K562 (cell line): ENCODE measurements around the gene PRDX3. TPM values are rescaled to one million over a fixed set of nuclear protein-coding genes. Genes with fewer than 3 reads are reported as not detected.

Source experiments
- ATAC-seq: fragments of 200-7000 bp; cut with Tn5 transposase; 3 replicates; pipeline ENCODE4 v1.9.1; 2020; ENCODE audit warnings: moderate library complexity
- BruUV-seq: library from RNA; stranded (reverse); fragments of 400-500 nt; replicated peaks from 2 replicates; lab custom pipeline; 2021; lab: Mats Ljungman, UMichigan
- CTCF ChIA-PET: fragments of 300-600 bp; formaldehyde crosslinking; extraction: SDS; loops from one replicate; lab custom pipeline; 2021; ENCODE audit warnings: low intra/inter-chr PET ratio; lab: Yijun Ruan, JAX
- POLR2A ChIA-PET: fragments of 300-600, 350-650 bp; sonication (Branson Sonifier 250); formaldehyde crosslinking; extraction: SDS; loops from one replicate; lab custom pipeline; 2021; ENCODE audit warnings: antibody characterized with exemption, inconsistent platforms; lab: Yijun Ruan, JAX
- DNase-seq, 4 experiments: peaks; one replicate each; pipeline versions ENCODE4 v3.0.0 to v3.0.0-alpha.2; 2011 to 2018; ENCODE audit warnings: low spot score in 3 of 4, mixed read lengths in 3 of 4; ENCODE audit errors: extremely low read depth in 1 of 4
- FAIRE-seq: peaks from 2 replicates; lab custom pipeline; 2011; peaks lifted over from hg19 to GRCh38; lab: Jason Lieb, UNC
- H2AFZ ChIP-seq: 2 replicates; pipeline ENCODE4 v1.6.0; 2011; ENCODE audit warnings: low read depth, low read length, control low read depth, inconsistent platforms
- H3K27ac ChIP-seq: fragments of 200-600 bp; 3 replicates; pipeline ENCODE4 v1.8.0; 2011; ENCODE audit warnings: low read depth, mild to moderate bottlenecking, control low read depth, inconsistent platforms, low read length, moderate library complexity, mixed read lengths; ENCODE audit errors: extremely low read depth
- H3K27me3 ChIP-seq, 2 experiments: fragments of 300-600 bp in 1 of 2; 2 replicates in 1 of 2; 3 replicates in 1 of 2; pipeline versions ENCODE4 v1.6.0 to v1.8.0; 2011; ENCODE audit warnings: inconsistent platforms in 2 of 2, low read length in 2 of 2, mild to moderate bottlenecking in 1 of 2, mixed read lengths in 1 of 2, moderate library complexity in 1 of 2; ENCODE audit not compliant: control insufficient read depth in 2 of 2, insufficient read depth in 2 of 2
- H3K36me3 ChIP-seq: fragments of 300-600 bp; 3 replicates; pipeline ENCODE4 v1.8.0; 2011; ENCODE audit warnings: mild to moderate bottlenecking, low read length, inconsistent platforms; ENCODE audit not compliant: control insufficient read depth, insufficient read depth
- H3K4me1 ChIP-seq, 2 experiments: fragments of 200-600 bp in 1 of 2; replicated peaks in 1 of 2; 2 replicates in 1 of 2; 3 replicates in 1 of 2; pipeline versions ENCODE4 v1.5.1 to v1.8.0; 2011; ENCODE audit warnings: inconsistent platforms in 2 of 2, low read length in 2 of 2, mild to moderate bottlenecking in 1 of 2, mixed read lengths in 1 of 2, moderate library complexity in 1 of 2; ENCODE audit not compliant: control insufficient read depth in 2 of 2, insufficient read depth in 2 of 2
- H3K4me2 ChIP-seq: 2 replicates; pipeline ENCODE4 v1.6.1; 2011; ENCODE audit warnings: low read length, control low read depth, inconsistent platforms, mixed read lengths; ENCODE audit not compliant: insufficient read depth
- H3K4me3 ChIP-seq: fragments of 200-600 bp; sonication (generic), shearing (Covaris generic); 2 replicates; pipeline ENCODE4 v1.5.1; 2016; ENCODE audit warnings: control low read depth, inconsistent platforms
- H3K79me2 ChIP-seq: fragments of 200-600 bp; 3 replicates; pipeline ENCODE4 v1.8.0; 2011; ENCODE audit warnings: low read length, inconsistent platforms; ENCODE audit not compliant: control insufficient read depth, insufficient read depth
- H3K9ac ChIP-seq, 2 experiments: 2 replicates each; pipeline versions ENCODE4 v1.6.0 to v1.6.1; 2011; ENCODE audit warnings: low read depth in 2 of 2, low read length in 2 of 2, control low read depth in 1 of 2, inconsistent platforms in 1 of 2, mild to moderate bottlenecking in 1 of 2, mixed read lengths in 1 of 2; ENCODE audit not compliant: insufficient read depth in 1 of 2
- H3K9me1 ChIP-seq: one replicate; pipeline ENCODE4 v1.6.0; 2011; ENCODE audit warnings: inconsistent platforms, mild to moderate bottlenecking, low read length, moderate library complexity; ENCODE audit not compliant: control insufficient read depth, insufficient read depth
- H3K9me3 ChIP-seq: replicated peaks from 2 replicates; pipeline ENCODE4 v1.5.1; 2011; ENCODE audit warnings: low read depth, low read length, inconsistent platforms; ENCODE audit not compliant: control insufficient read depth, insufficient read depth
- H4K20me1 ChIP-seq: replicated peaks from 2 replicates; pipeline ENCODE4 v1.6.1; 2011; ENCODE audit warnings: low read length, inconsistent platforms, mixed read lengths; ENCODE audit not compliant: control insufficient read depth, insufficient read depth
- ADNP ChIP-seq: fragments of 200-800 bp; sonication (Bioruptor generic); IDR thresholded peaks from 2 replicates; pipeline ENCODE4 v1.6.1; 2016; ENCODE audit warnings: missing genetic modification characterization, missing compliant biosample characterization
- CEBPB ChIP-seq: fragments of 450-650 bp; IDR thresholded peaks from 2 replicates; pipeline ENCODE4 v1.6.1; 2016; ENCODE audit warnings: missing genetic modification characterization, missing compliant biosample characterization
- DPF2 ChIP-seq: fragments of 450-650 bp; IDR thresholded peaks from 2 replicates; pipeline ENCODE4 v1.6.1; 2016
- FIP1L1 ChIP-seq: fragments of 200-400 bp; formaldehyde crosslinking; IDR thresholded peaks from 2 replicates; pipeline ENCODE4 v1.6.1; 2018; ENCODE audit warnings: mild to moderate bottlenecking, low read depth, low read length; ENCODE audit not compliant: poor library complexity, severe bottlenecking
- SREBF1 ChIP-seq: fragments of 150-350 bp; IDR thresholded peaks from 2 replicates; pipeline ENCODE4 v1.6.1; 2014; ENCODE audit warnings: antibody characterized with exemption, low read depth, low read length, borderline replicate concordance
- ZNF121 ChIP-seq: sonication (generic); formaldehyde crosslinking; conservative IDR thresholded peaks from 2 replicates; pipeline ENCODE4 v1.8.0; 2022; ENCODE audit warnings: missing genetic modification reagents
- ZNF140 ChIP-seq: fragments of 250-450 bp; sonication (Bioruptor Pico); IDR thresholded peaks from 2 replicates; pipeline ENCODE4 v1.8.0; 2021; ENCODE audit warnings: moderate library complexity, mild to moderate bottlenecking, inconsistent platforms
- ZNF668 ChIP-seq: fragments of 250-450 bp; sonication (Bioruptor Pico); IDR thresholded peaks from 2 replicates; pipeline ENCODE4 v1.8.0; 2022; ENCODE audit warnings: mild to moderate bottlenecking, inconsistent platforms
- ZSCAN29 ChIP-seq: fragments of 450-650 bp; IDR thresholded peaks from 2 replicates; pipeline ENCODE4 v1.6.1; 2017
- WGBS: fragments of 100-300 bp; shearing (Covaris generic); methylation state at CpG from one replicate; pipeline ENCODE4 v1.1.6; 2016; ENCODE audit warnings: low coverage, mixed read lengths; ENCODE audit not compliant: insufficient coverage; ENCODE audit errors: missing lambda C conversion rate; 5-methylcytosine and 5-hydroxymethylcytosine counted together
- in situ Hi-C: fragments of 300-500 bp; cut with MboI; formaldehyde crosslinking; loops from 4 replicates; pipeline ENCODE4 v1.15.0; 2018; ENCODE audit warnings: inconsistent platforms, mixed read lengths
- intact Hi-C: fragments of 100-400 bp; cut with micrococcal nuclease; formaldehyde crosslinking; loops from 2 replicates; pipeline ENCODE4 v1.14.2; 2022
- polyA plus RNA-seq, 8 experiments: library from polyadenylated mRNA; depleted of rRNA in 4 of 8; stranded (reverse) in 5 of 8; unstranded in 3 of 8; fragments of >200 nt; fragmentation: Nextera tagmentation in 2 of 8; fragmentation: Illumina TruSeq in 1 of 8; extraction: Ambion mirVana in 2 of 8; extraction: Trizol in 1 of 8; gene quantifications; 2 replicates each; pipeline versions ENCODE4 v1.2.1 to v1.2.3, GENCODE V29; 2011 to 2014; ENCODE audit warnings: inconsistent platforms in 1 of 8, missing spikeins in 1 of 8
- total RNA-seq, 7 experiments: library from RNA; depleted of rRNA in 6 of 7; stranded (reverse); fragments of >200 nt in 6 of 7; fragmentation: Illumina TruSeq in 2 of 7; extraction: Trizol in 2 of 7; gene quantifications; 2 replicates each; pipeline versions ENCODE4 v1.2.1 to v1.2.3, GENCODE V29; 2011 to 2021; ENCODE audit warnings: low replicate concordance in 1 of 7

PRDX3 gene
- total and polyA plus RNA-seq, 9 of the 15 experiments (the other 6 are each of a cell fraction or from before 2014, with no cell fraction given) = 122 to 994 (median 173) TPM

GRCh38 chr10:119176166-119176565 lies 2.4 kb downstream of the PRDX3 start:
- POLR2A ChIA-PET = interaction anchor here (0.6 to 1.8 kb wide), 7 partner anchors 8 to 223 kb away, joined by 3 to 5 read pairs (median 4); partner anchors contain the start of gene SFXN4
- Histone ChIP-seq H2AFZ (no peak overlapping the region), H3K79me2 (peaks cover 49% of the 10 kb centered on the region), H3K9me3 (no peaks in the 10 kb centered on the region), H3K27ac (0 out of 3 replicates have a peak overlapping the region, but pooled peaks have one; percentile 13), H3K9ac (peak overlapping the region in 1 of 2 experiments; percentile 79; a peak in 2 of 4 replicates), H3K4me1 (peaks cover 17 to 27% of the 10 kb centered on the region in 2 experiments; a peak in 4 of 5 replicates), H4K20me1 (no peaks in the 10 kb centered on the region), H3K36me3 (peaks cover 45% of the 10 kb centered on the region), H3K27me3 (no peaks in the 10 kb centered on the region), H3K9me1 (peaks cover 4% of the 10 kb centered on the region), H3K4me2 (no peak overlapping the region), H3K4me3 (no peak overlapping the region)
- no peak for DNase-seq
- 77% methylated on average over 6 of the region's 6 CpGs for WGBS
- intact Hi-C loops = loop anchor here (5.0 kb wide), 1 partner anchor 99 kb away; no protein-coding TSS in a partner anchor
- BruUV-seq = no TSS peak
- no peak for ATAC-seq
- no peak for FAIRE-seq
- TF ChIP-seq FIP1L1 (no peak), CEBPB (peak; percentile 55)
- in situ Hi-C loops = no loop called here
- CTCF ChIA-PET = no interaction called here

- H3K4me1 ChIP-seq = peaks cover 17 to 30% of the 10 kb centered on the region in 2 experiments; a peak in 4 of 5 replicates
- no peaks in the 10 kb centered on the region for H3K9me3 ChIP-seq
- H3K79me2 ChIP-seq = peaks cover 49% of the 10 kb centered on the region
- H3K36me3 ChIP-seq = peaks cover 57% of the 10 kb centered on the region
- H3K27me3 ChIP-seq = no peaks in the 10 kb centered on the region
- ChIA-PET CTCF (no interaction called here), POLR2A (interaction anchor here (0.8 kb wide), 1 partner anchor 12 kb away, joined by 4 read pairs; no protein-coding TSS in a partner anchor)
- peaks cover 4% of the 10 kb centered on the region for H3K9me1 ChIP-seq
- DNase-seq (no peak), FAIRE-seq (no peak), ATAC-seq (no peak)
- BruUV-seq = no TSS peak
- in situ Hi-C loops = no loop called here
- no peak overlapping the region; the same call in 1 of the 2 replicates for H3K4me2 ChIP-seq
- no peak overlapping the region for H3K9ac ChIP-seq
- H3K4me3 ChIP-seq = no peak overlapping the region
- H2AFZ ChIP-seq = no peak overlapping the region
- no peaks in the 10 kb centered on the region for H4K20me1 ChIP-seq
- TF ChIP-seq ZNF668 (no peak), ZSCAN29 (no peak), ZNF121 (no peak), DPF2 (no peak), ZNF140 (CRISPR knock-in tag) (no peak), SREBF1 (no peak), ADNP (tag) (no peak)
- intact Hi-C loops = no loop called here
- WGBS = 32% methylated on average over 2 of the region's 2 CpGs
- H3K27ac ChIP-seq = no peak overlapping the region
These were observed 4.5 kb downstream of the PRDX3 start for GRCh38 chr10:119174109-119174508.
